H4 (cell line): ENCODE measurements around the gene ZNF655. TPM values are rescaled to one million over a fixed set of nuclear protein-coding genes. Genes with fewer than 3 reads are reported as not detected.

Experiments used
- DNase-seq: peaks from one replicate; pipeline ENCODE4 v3.0.0-alpha.2; 2015; ENCODE audit warnings: low spot score
- total RNA-seq: library from RNA; depleted of rRNA; stranded (reverse); fragments of >200 nt; shearing (Covaris generic); gene quantifications from 2 replicates; pipeline ENCODE4 v1.2.3, GENCODE V29; 2014; rRNA removed

Gene ZNF655
- total RNA-seq, 1 experiment from 2014 or later = 51.2 TPM

GRCh38 chr7:99606531-99606930 lies 48.1 kb downstream of the ZNF655 start:
- DNase-seq = no peak

- DNase-seq = no peak
Measured at GRCh38 chr7:99607548-99607947, 49.1 kb downstream of the ZNF655 start.

- no peak for DNase-seq
Measured at GRCh38 chr7:99614495-99614894, 56.1 kb downstream of the ZNF655 start.

GRCh38 chr7:99615989-99616358 lies 57.5 kb downstream of the ZNF655 start:
- DNase-seq = no peak

- peak; percentile 94 for DNase-seq
Measured at GRCh38 chr7:99616359-99617191, 58.1 kb downstream of the ZNF655 start, which contains the start of gene ZSCAN25. ZSCAN25 (plus strand) TSS chr7:99616946; CDS start chr7:99619607, 2,661 bp downstream.

- DNase-seq = no peak
Measured at GRCh38 chr7:99617192-99617781, 58.8 kb downstream of the ZNF655 start.

GRCh38 chr7:99618726-99619125 lies 60.3 kb downstream of the ZNF655 start:
- DNase-seq = no peak

- no peak for DNase-seq
Measured at GRCh38 chr7:99619571-99620130, 61.2 kb downstream of the ZNF655 start.

- DNase-seq = no peak
Measured at GRCh38 chr7:99621271-99621670, 62.8 kb downstream of the ZNF655 start.

- DNase-seq = no peak
Measured at GRCh38 chr7:99622596-99622995, 64.2 kb downstream of the ZNF655 start.

- no peak for DNase-seq
Measured at GRCh38 chr7:99623091-99623693, 64.8 kb downstream of the ZNF655 start.

- DNase-seq = no peak
Measured at GRCh38 chr7:99623702-99624447, 65.4 kb downstream of the ZNF655 start.

- DNase-seq = no peak
Measured at GRCh38 chr7:99624484-99624883, 66.0 kb downstream of the ZNF655 start.

GRCh38 chr7:99625321-99625720 lies 66.9 kb downstream of the ZNF655 start:
- DNase-seq = no peak

- no peak for DNase-seq
Measured at GRCh38 chr7:99625961-99626360, 67.5 kb downstream of the ZNF655 start.

Other genes starting within 250 kb of the ZNF655 start
- 207 and 218 TPM in 2 replicates for gene ARPC1A, start 232.7 kb upstream of the ZNF655 start, total RNA-seq
- gene ARPC1B, start 183.9 kb upstream of the ZNF655 start, total RNA-seq = 495 and 596 TPM in 2 replicates
- gene PDAP1, start 150.0 kb upstream of the ZNF655 start, total RNA-seq = 147 and 170 TPM in 2 replicates
- 169 and 186 TPM in 2 replicates for gene BUD31, start 149.7 kb upstream of the ZNF655 start, total RNA-seq
- 3.5 and 4.8 TPM in 2 replicates for gene PTCD1, start 119.8 kb upstream of the ZNF655 start, total RNA-seq
- gene CPSF4, start 119.7 kb upstream of the ZNF655 start, total RNA-seq = 30.5 and 32.6 TPM in 2 replicates
- 1,624 and 1,916 TPM in 2 replicates for gene ATP5MF, start 92.5 kb upstream of the ZNF655 start, total RNA-seq
- gene ZNF789, start 85.8 kb upstream of the ZNF655 start, total RNA-seq = 2.0 and 2.7 TPM in 2 replicates
- 17.0 and 20.8 TPM in 2 replicates for gene ZNF394, start 58.4 kb upstream of the ZNF655 start, total RNA-seq
- gene ZKSCAN5, start 54.0 kb upstream of the ZNF655 start, total RNA-seq = 13.6 and 14.7 TPM in 2 replicates
- gene FAM200A, start 6.5 kb upstream of the ZNF655 start, total RNA-seq = 9.8 and 11.3 TPM in 2 replicates
- gene TMEM225B, start 39.6 kb downstream of the ZNF655 start, total RNA-seq = 0.19 and 1.6 TPM in 2 replicates
- gene ZSCAN25, start 58.3 kb downstream of the ZNF655 start, total RNA-seq = 6.9 and 14.2 TPM in 2 replicates
- not detected in 2 replicates for gene CYP3A5, start 121.4 kb downstream of the ZNF655 start, total RNA-seq
- gene CYP3A7, start 176.6 kb downstream of the ZNF655 start, total RNA-seq = not detected in 2 replicates
- not detected in 2 replicates for gene CYP3A4, start 225.5 kb downstream of the ZNF655 start, total RNA-seq